Measurements from ENCODE around the gene CHTF8.

Gene CHTF8

GRCh38 chr16:69123910-69124309 lies 8.5 kb downstream of the CHTF8 start:
- H3K4me3 ChIP-seq (ENCODE audit: low read depth, low read length) = no peak overlapping the region
- TF ChIP-seq, protein P1, sequence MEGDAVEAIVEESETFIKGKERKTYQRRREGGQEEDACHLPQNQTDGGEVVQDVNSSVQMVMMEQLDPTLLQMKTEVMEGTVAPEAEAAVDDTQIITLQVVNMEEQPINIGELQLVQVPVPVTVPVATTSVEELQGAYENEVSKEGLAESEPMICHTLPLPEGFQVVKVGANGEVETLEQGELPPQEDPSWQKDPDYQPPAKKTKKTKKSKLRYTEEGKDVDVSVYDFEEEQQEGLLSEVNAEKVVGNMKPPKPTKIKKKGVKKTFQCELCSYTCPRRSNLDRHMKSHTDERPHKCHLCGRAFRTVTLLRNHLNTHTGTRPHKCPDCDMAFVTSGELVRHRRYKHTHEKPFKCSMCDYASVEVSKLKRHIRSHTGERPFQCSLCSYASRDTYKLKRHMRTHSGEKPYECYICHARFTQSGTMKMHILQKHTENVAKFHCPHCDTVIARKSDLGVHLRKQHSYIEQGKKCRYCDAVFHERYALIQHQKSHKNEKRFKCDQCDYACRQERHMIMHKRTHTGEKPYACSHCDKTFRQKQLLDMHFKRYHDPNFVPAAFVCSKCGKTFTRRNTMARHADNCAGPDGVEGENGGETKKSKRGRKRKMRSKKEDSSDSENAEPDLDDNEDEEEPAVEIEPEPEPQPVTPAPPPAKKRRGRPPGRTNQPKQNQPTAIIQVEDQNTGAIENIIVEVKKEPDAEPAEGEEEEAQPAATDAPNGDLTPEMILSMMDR (IDR thresholded peaks at IDR 0.05; ENCODE audit: low read depth, low read length) = peak; percentile 26; the same call in 1 of the 2 replicates

DNA sequence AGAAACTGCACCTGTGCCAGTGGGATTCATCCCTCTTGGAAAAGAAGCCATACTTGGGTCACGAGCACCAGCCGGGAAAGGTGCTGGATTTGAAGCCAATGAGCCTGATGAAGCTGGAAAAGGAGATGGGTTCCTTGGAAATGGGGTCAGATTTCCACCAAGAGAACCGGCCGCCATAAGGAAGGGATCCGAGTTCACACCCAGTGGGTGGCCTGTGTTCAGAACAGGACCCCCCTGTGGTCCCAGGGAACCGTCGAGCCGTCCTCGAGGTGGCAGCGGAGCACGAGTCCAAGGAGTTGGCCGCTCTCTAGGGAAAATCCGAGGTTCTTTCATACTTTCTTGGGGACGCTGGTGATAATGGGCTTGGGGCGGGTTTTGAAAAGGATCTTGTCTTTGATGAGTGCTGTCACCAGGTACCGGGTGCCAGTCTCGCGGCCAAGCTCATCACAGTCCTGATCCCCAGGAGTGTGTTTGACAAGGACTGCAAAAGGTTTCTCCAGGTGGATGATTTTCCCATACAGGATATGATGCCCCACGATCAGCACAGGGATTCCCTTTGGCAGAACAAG lies 12.2 kb downstream of the CHTF8 start:
- H3K4me3 ChIP-seq (ENCODE audit: low read depth, low read length) = no peak overlapping the region
- TF ChIP-seq, protein P1 (IDR thresholded peaks at IDR 0.05; ENCODE audit: low read depth, low read length) = no peak

- TF ChIP-seq, protein P1 (IDR thresholded peaks at IDR 0.05; ENCODE audit: low read depth, low read length) = no peak
- no peak overlapping the region for H3K4me3 ChIP-seq (ENCODE audit: low read depth, low read length)
These were observed 12.9 kb downstream of the CHTF8 start for GRCh38 chr16:69119536-69119935.

- no peak overlapping the region for H3K4me3 ChIP-seq (ENCODE audit: low read depth, low read length)
- TF ChIP-seq, protein P1 (IDR thresholded peaks at IDR 0.05; ENCODE audit: low read depth, low read length) = no peak
These were observed 13.4 kb downstream of the CHTF8 start for GRCh38 chr16:69118994-69119393.

DNA sequence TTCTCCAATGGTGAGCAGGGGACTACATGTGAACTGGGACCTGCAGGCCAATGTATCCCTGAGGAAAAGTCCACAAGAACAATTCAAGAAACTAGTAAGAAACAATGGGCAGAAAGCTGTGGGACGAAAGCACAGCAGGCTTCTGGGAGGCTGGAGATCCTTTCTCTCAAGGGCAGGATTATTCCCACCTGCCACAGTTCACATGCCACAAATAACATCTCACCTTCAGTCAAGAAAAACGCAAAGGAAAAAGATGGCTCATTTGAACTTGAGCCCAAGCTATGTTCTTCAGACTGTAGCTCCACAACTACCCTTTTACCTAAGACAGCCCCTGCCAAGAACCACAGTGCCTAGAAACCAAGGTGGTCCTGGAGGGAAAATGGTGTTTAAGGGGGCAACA lies 13.9 kb downstream of the CHTF8 start:
- TF ChIP-seq, protein P1 (IDR thresholded peaks at IDR 0.05; ENCODE audit: low read depth, low read length) = no peak
- no peak overlapping the region for H3K4me3 ChIP-seq (ENCODE audit: low read depth, low read length)

- TF ChIP-seq, protein P1 (IDR thresholded peaks at IDR 0.05; ENCODE audit: low read depth, low read length) = no peak
- H3K4me3 ChIP-seq (ENCODE audit: low read depth, low read length) = no peak overlapping the region
These were observed 15.5 kb downstream of the CHTF8 start for GRCh38 chr16:69116906-69117305.

DNA sequence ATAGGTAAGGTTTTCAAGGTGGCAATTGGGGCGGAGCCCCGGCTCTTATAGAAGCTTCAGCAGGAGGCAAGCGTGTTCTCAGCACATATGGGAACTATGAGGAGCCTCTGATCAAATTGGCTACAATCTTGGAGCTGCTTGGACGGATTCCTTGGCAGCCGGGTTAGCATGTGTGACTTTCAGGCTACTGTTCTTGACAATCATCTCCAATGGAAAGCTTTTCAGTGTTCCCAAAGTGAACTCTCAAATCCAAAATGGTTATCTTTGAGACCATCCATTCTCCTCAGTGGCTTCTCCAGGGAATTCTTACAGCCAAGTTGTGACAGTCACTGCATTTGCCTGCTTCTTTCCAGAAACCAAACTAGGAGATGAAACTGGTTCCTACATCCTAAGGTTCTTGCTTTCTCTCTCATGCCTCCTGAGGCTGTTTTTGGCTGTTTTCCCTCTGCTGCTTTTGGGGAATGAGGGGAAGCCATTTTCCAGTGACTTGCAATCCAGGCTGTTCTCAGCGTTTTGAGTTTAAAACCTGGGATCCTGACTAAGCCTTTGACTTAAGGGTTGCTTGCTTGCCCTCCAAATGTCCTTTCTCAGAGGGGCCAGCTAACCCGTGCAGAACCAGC lies 16.0 kb downstream of the CHTF8 start:
- TF ChIP-seq, protein P1 (IDR thresholded peaks at IDR 0.05; ENCODE audit: low read depth, low read length) = no peak

More for the DNA sequence above, 16.0 kb downstream of the CHTF8 start:
- no peak overlapping the region for H3K4me3 ChIP-seq (ENCODE audit: low read depth, low read length)
